ENCODE data around the gene SGSM2.

DNA sequence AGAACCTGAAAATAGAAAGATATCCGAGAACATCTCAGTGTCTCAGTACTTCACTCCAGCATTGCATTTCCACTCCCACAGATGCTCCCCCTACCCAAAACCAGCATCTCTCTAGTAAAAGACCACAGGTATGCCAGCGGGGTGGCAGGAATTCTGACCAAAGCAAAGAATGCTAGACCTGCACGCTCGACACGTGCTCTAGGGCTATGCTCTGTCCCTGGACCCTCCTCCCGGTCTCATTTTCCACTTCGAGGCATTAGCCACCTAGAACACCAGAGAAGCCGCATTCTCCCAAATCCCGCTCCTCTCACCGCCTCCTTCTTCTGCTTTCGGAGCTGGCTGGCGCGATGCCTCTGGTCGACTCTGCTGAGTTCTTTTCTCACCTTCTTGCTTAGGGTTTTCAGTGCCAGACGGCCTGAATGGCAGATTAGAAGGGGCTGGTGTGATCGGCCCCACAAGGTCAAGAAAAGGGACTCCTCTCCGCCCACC lies 1.5 kb upstream of the SGSM2 start:
- no peak for TF ChIP-seq TCF4 (CRISPR knock-in tag; IDR thresholded peaks at IDR 0.05; ENCODE audit: borderline replicate concordance)
- no peak for TF ChIP-seq ZFP3 (CRISPR knock-in tag; IDR thresholded peaks at IDR 0.05)
- no peak for TF ChIP-seq ZFP30 (CRISPR knock-in tag; IDR thresholded peaks at IDR 0.05)
- TF ChIP-seq, protein P1, sequence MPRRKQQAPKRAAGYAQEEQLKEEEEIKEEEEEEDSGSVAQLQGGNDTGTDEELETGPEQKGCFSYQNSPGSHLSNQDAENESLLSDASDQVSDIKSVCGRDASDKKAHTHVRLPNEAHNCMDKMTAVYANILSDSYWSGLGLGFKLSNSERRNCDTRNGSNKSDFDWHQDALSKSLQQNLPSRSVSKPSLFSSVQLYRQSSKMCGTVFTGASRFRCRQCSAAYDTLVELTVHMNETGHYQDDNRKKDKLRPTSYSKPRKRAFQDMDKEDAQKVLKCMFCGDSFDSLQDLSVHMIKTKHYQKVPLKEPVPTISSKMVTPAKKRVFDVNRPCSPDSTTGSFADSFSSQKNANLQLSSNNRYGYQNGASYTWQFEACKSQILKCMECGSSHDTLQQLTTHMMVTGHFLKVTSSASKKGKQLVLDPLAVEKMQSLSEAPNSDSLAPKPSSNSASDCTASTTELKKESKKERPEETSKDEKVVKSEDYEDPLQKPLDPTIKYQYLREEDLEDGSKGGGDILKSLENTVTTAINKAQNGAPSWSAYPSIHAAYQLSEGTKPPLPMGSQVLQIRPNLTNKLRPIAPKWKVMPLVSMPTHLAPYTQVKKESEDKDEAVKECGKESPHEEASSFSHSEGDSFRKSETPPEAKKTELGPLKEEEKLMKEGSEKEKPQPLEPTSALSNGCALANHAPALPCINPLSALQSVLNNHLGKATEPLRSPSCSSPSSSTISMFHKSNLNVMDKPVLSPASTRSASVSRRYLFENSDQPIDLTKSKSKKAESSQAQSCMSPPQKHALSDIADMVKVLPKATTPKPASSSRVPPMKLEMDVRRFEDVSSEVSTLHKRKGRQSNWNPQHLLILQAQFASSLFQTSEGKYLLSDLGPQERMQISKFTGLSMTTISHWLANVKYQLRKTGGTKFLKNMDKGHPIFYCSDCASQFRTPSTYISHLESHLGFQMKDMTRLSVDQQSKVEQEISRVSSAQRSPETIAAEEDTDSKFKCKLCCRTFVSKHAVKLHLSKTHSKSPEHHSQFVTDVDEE (CRISPR knock-in tag; IDR thresholded peaks at IDR 0.05): no peak
- no peak for TF ChIP-seq ARNTL (CRISPR knock-in tag; IDR thresholded peaks at IDR 0.05; ENCODE audit: borderline replicate concordance, low read depth)
- TF ChIP-seq, protein P2, sequence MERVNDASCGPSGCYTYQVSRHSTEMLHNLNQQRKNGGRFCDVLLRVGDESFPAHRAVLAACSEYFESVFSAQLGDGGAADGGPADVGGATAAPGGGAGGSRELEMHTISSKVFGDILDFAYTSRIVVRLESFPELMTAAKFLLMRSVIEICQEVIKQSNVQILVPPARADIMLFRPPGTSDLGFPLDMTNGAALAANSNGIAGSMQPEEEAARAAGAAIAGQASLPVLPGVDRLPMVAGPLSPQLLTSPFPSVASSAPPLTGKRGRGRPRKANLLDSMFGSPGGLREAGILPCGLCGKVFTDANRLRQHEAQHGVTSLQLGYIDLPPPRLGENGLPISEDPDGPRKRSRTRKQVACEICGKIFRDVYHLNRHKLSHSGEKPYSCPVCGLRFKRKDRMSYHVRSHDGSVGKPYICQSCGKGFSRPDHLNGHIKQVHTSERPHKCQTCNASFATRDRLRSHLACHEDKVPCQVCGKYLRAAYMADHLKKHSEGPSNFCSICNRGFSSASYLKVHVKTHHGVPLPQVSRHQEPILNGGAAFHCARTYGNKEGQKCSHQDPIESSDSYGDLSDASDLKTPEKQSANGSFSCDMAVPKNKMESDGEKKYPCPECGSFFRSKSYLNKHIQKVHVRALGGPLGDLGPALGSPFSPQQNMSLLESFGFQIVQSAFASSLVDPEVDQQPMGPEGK (CRISPR knock-in tag; IDR thresholded peaks at IDR 0.05; ENCODE audit: borderline replicate concordance): no peak
- no peak for TF ChIP-seq ESRRG (CRISPR knock-in tag; IDR thresholded peaks at IDR 0.05)
- TF ChIP-seq PPARA (CRISPR knock-in tag; IDR thresholded peaks at IDR 0.05; ENCODE audit: borderline replicate concordance): no peak
- TF ChIP-seq, protein P3, sequence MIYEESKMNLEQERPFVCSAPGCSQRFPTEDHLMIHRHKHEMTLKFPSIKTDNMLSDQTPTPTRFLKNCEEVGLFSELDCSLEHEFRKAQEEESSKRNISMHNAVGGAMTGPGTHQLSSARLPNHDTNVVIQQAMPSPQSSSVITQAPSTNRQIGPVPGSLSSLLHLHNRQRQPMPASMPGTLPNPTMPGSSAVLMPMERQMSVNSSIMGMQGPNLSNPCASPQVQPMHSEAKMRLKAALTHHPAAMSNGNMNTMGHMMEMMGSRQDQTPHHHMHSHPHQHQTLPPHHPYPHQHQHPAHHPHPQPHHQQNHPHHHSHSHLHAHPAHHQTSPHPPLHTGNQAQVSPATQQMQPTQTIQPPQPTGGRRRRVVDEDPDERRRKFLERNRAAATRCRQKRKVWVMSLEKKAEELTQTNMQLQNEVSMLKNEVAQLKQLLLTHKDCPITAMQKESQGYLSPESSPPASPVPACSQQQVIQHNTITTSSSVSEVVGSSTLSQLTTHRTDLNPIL (CRISPR knock-in tag; IDR thresholded peaks at IDR 0.05; ENCODE audit: low read depth): no peak
- TF ChIP-seq CSDC2 (CRISPR knock-in tag; IDR thresholded peaks at IDR 0.05): no peak
- TF ChIP-seq ISL1 (CRISPR knock-in tag; IDR thresholded peaks at IDR 0.05): no peak
- TF ChIP-seq OSR1 (CRISPR knock-in tag; IDR thresholded peaks at IDR 0.05): no peak
- TF ChIP-seq BACH2 (CRISPR knock-in tag; IDR thresholded peaks at IDR 0.05; ENCODE audit: borderline replicate concordance): no peak
- TF ChIP-seq ZC3H10 (CRISPR knock-in tag; IDR thresholded peaks at IDR 0.05): no peak
